NT2/D1 (cell line): Measurements from ENCODE around the gene DOCK2.
"Not testable (repeated sequence)": the region's sequence is repeated elsewhere in the genome, so short reads cannot be mapped to it uniquely, and the experiment has no call there.

Experiments used
- DNase-seq: peaks from one replicate; pipeline ENCODE4 v3.0.0-alpha.2; 2011; ENCODE audit warnings: low read depth, low spot score
- H3K27me3 ChIP-seq: 2 replicates; pipeline ENCODE4 v1.6.0; 2011; ENCODE audit warnings: mild to moderate bottlenecking; ENCODE audit not compliant: insufficient read length, insufficient read depth
- H3K36me3 ChIP-seq: 2 replicates; pipeline ENCODE4 v1.6.1; 2011; ENCODE audit warnings: mild to moderate bottlenecking, low read length, mixed read lengths; ENCODE audit not compliant: insufficient read depth, insufficient read length
- H3K4me1 ChIP-seq: 2 replicates; pipeline ENCODE4 v1.5.1; 2011; ENCODE audit not compliant: insufficient read depth, insufficient read length
- H3K4me3 ChIP-seq: 2 replicates; pipeline ENCODE4 v1.5.1; 2011; ENCODE audit warnings: low read depth; ENCODE audit not compliant: insufficient read length
- H3K9ac ChIP-seq: 2 replicates; pipeline ENCODE4 v1.6.0; 2011; ENCODE audit warnings: low read depth; ENCODE audit not compliant: insufficient read length
- H3K9me3 ChIP-seq: 2 replicates; pipeline ENCODE4 v1.5.1; 2011; ENCODE audit warnings: mild to moderate bottlenecking, low read length; ENCODE audit not compliant: insufficient read depth
- SUZ12 ChIP-seq: IDR thresholded peaks from 2 replicates; pipeline ENCODE4 v1.6.1; 2011; ENCODE audit not compliant: insufficient read length, insufficient read depth; ENCODE audit errors: extremely low read depth
- YY1 ChIP-seq: IDR thresholded peaks from 2 replicates; pipeline ENCODE4 v1.6.1; 2011; ENCODE audit not compliant: insufficient read length, insufficient read depth
- ZNF274 ChIP-seq: IDR thresholded peaks from 2 replicates; pipeline ENCODE4 v1.6.1; 2011; ENCODE audit warnings: mild to moderate bottlenecking, low read depth, low read length

The DOCK2 gene

GRCh38 chr5:169606279-169606678, 30.8 kb upstream of the DOCK2 start:
- no peak for TF ChIP-seq ZNF274
- TF ChIP-seq YY1 = no peak
- no peak for TF ChIP-seq SUZ12
- H3K27me3 ChIP-seq = no peaks in the 10 kb centered on the region
- no peak overlapping the region for H3K4me3 ChIP-seq
- no peak overlapping the region for H3K9ac ChIP-seq
- DNase-seq = no peak
- H3K36me3 ChIP-seq = peaks cover 36% of the 10 kb centered on the region
- no peaks in the 10 kb centered on the region for H3K9me3 ChIP-seq
- H3K4me1 ChIP-seq = no peaks in the 10 kb centered on the region

DNA sequence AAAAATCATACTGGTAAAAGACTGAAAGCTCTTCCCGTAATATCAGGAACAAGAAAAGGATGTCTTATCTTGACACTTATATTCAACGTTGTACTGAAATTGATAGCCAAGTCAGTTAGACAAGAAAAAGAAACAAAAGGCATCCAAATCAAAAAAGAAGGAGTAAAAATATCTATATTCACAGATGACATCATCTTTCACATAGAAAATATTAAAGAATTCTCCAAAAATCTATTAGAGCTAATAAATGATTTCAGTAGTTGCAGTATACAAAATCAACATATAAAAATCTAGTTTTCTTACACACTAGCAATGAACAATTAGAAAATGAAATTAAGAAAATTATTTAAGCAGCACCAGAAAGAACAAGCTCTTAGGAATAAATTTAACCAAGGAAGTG, 29.2 kb upstream of the DOCK2 start:
- no peaks in the 10 kb centered on the region for H3K27me3 ChIP-seq
- no peaks in the 10 kb centered on the region for H3K9me3 ChIP-seq
- H3K36me3 ChIP-seq = peaks cover 22% of the 10 kb centered on the region
- H3K9ac ChIP-seq = no peak overlapping the region
- no peaks in the 10 kb centered on the region for H3K4me1 ChIP-seq
- no peak for DNase-seq
- H3K4me3 ChIP-seq = no peak overlapping the region
- no peak for TF ChIP-seq ZNF274
- TF ChIP-seq SUZ12 = no peak
- no peak for TF ChIP-seq YY1

GRCh38 chr5:169609716-169610115, 27.4 kb upstream of the DOCK2 start:
- DNase-seq = no peak
- peaks cover 9% of the 10 kb centered on the region for H3K36me3 ChIP-seq
- no peaks in the 10 kb centered on the region for H3K27me3 ChIP-seq
- no peaks in the 10 kb centered on the region for H3K9me3 ChIP-seq
- no peaks in the 10 kb centered on the region for H3K4me1 ChIP-seq
- TF ChIP-seq YY1 (no peak), SUZ12 (no peak), ZNF274 (no peak)
- no peak overlapping the region for H3K9ac ChIP-seq
- no peak overlapping the region for H3K4me3 ChIP-seq

DNA sequence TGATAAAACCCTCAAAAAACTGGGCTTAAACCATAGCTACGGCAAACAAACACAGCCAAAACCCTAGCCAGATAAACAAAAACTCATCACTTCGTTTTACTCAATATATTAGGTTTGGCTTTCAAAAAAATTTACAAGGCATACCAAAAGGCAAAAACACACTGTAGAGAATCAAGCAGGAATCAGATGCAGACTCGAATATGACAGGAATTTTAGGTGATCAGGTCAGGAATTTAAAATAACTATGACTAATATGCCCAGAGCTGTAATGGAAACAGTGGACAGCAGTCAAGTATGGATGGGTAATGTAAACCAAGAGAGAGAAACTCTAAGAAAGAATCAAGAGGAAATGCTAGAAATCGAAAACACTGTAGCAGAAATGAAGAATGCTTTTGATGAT, 26.5 kb upstream of the DOCK2 start:
- Histone ChIP-seq H3K36me3 (peaks cover 2% of the 10 kb centered on the region), H3K27me3 (no peaks in the 10 kb centered on the region), H3K4me1 (no peaks in the 10 kb centered on the region), H3K9ac (no peak overlapping the region), H3K4me3 (no peak overlapping the region), H3K9me3 (no peaks in the 10 kb centered on the region)
- TF ChIP-seq ZNF274 (no peak), SUZ12 (no peak), YY1 (no peak)
- no peak for DNase-seq

DNA sequence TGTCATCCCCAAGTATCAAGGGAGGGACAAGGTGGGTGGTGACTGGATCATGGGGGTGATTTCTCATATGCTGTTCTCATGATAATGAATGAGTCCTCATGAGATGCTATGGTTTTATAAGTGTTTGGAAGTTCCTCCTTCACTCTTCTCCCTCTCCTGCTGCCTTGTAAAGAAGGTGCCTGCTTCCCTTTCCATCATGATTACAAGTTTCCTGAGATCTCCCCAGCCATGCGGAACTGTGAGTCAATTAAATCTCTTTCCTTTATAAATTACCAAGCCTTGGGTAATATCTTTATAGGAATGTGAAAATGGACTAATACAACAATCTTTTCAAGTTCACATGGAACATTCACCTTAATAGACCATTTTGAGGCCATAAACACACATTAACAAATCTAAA, 21.5 kb upstream of the DOCK2 start:
- Histone ChIP-seq H3K4me3 (no peak overlapping the region), H3K9ac (no peak overlapping the region), H3K36me3 (no peaks in the 10 kb centered on the region), H3K27me3 (no peaks in the 10 kb centered on the region), H3K4me1 (no peaks in the 10 kb centered on the region), H3K9me3 (peaks cover 9% of the 10 kb centered on the region; the same call in 1 of the 2 replicates)
- no peak for DNase-seq
- no peak for TF ChIP-seq YY1
- TF ChIP-seq SUZ12 = no peak
- no peak for TF ChIP-seq ZNF274

DNA sequence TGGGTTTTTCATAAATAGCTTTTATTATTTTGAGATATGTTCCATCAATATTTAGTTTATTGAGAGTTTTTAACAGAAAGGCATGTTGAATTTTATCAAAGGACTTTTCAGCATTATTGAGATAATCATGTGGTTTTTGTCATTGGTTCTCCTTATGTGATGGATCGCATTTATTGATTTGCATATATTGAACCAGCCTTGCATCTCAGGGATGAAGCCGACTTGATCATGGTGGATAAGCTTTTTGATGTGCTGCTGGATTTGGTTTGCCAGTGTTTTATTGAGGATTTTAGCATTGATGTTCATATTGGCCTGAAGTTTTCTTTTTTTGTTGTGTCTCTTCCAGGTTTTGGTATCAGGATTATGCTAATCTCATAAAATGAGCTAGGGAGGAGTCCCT, 12.8 kb upstream of the DOCK2 start:
- not testable (repeated sequence) for H3K4me3 ChIP-seq, H3K36me3 ChIP-seq, H3K9me3 ChIP-seq, DNase-seq, H3K9ac ChIP-seq, H3K4me1 ChIP-seq, H3K27me3 ChIP-seq

GRCh38 chr5:169626779-169627178, 10.3 kb upstream of the DOCK2 start:
- H3K4me3 ChIP-seq = no peak overlapping the region
- H3K9ac ChIP-seq = no peak overlapping the region

GRCh38 chr5:169627551-169627950, 9.5 kb upstream of the DOCK2 start:
- Histone ChIP-seq H3K9me3 (no peaks in the 10 kb centered on the region), H3K36me3 (no peaks in the 10 kb centered on the region), H3K4me3 (no peak overlapping the region), H3K4me1 (no peaks in the 10 kb centered on the region), H3K9ac (no peak overlapping the region), H3K27me3 (no peaks in the 10 kb centered on the region)
- TF ChIP-seq ZNF274 (no peak), YY1 (no peak), SUZ12 (no peak)
- DNase-seq = no peak

More at GRCh38 chr5:169626779-169627178, 10.3 kb upstream of the DOCK2 start:
- DNase-seq = no peak
- no peaks in the 10 kb centered on the region for H3K27me3 ChIP-seq
- H3K36me3 ChIP-seq = no peaks in the 10 kb centered on the region
- H3K4me1 ChIP-seq = no peaks in the 10 kb centered on the region
- no peaks in the 10 kb centered on the region for H3K9me3 ChIP-seq
- TF ChIP-seq YY1 (no peak), ZNF274 (no peak), SUZ12 (no peak)
